ENCODE data around the gene PTPRG. TPM values are rescaled to one million over a fixed set of nuclear protein-coding genes. Genes with fewer than 3 reads are reported as not detected.

The PTPRG gene
- total RNA-seq, 2 donors from 2014 or later: 76.5 to 108 TPM

DNA sequence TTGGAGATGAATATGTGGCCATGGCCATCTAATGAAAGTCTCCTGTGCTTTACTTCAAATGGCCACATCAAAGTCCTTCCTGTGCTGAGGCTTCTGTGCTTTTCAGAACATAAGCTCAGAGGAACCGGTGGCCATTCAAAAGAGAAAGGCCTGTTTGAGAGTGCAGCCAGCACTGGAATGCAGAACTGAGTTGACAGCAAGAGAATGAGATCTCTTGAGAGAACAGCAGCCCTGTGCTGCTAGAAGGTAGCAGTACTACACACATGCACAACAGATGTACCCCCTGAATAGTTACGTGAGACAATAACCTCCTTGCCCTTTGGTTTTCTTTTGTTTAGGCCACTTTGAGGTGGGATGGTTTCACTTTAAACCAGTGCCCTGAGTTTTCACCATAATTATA, 292.5 kb downstream of the PTPRG start:
- Histone ChIP-seq H3K4me3 (ENCODE audit: low read length) (no peak overlapping the region), H3K27ac (ENCODE audit: low read depth, low read length) (no peak overlapping the region), H3K9ac (ENCODE audit: extremely low read depth, low read length, poor library complexity, severe bottlenecking) (no peak overlapping the region), H3K27me3 (ENCODE audit: control insufficient read depth, insufficient read depth, low read length, poor library complexity, severe bottlenecking) (no peaks in the 10 kb centered on the region), H3K36me3 (ENCODE audit: control insufficient read depth, insufficient read depth, low read length) (no peaks in the 10 kb centered on the region), H3K4me1 (ENCODE audit: control insufficient read depth, insufficient read depth, low read length) (no peaks in the 10 kb centered on the region), H3K9me3 (ENCODE audit: control insufficient read depth, low read length) (no peaks in the 10 kb centered on the region)
- Mint-ChIP-seq H3K4me3 (no peak overlapping the region), H3K36me3 (ENCODE audit: low read depth) (no peaks in the 10 kb centered on the region), H3K27me3 (ENCODE audit: insufficient read depth) (no peaks in the 10 kb centered on the region), H3K9me3 (no peaks in the 10 kb centered on the region), H3K27ac (peak overlapping the region; percentile 22), H3K4me1 (peaks cover 40% of the 10 kb centered on the region)
- no peak for TF ChIP-seq CTCF (conservative IDR thresholded peaks at IDR 0.05)
- DNase-seq: peak; percentile 42
- WGBS, 2 experiments (ENCODE audit: insufficient coverage in 1 of 2, insufficient read length in 1 of 2): 72% methylated on average over 2 of the region's 2 CpGs; no CpG with 5 or more reads in 1 of the 2 experiments

GRCh38 chr3:61855211-61855610, 293.8 kb downstream of the PTPRG start:
- H3K27ac Mint-ChIP-seq: no peak overlapping the region
- TF ChIP-seq CTCF (conservative IDR thresholded peaks at IDR 0.05): no peak
- H3K4me1 ChIP-seq (ENCODE audit: control insufficient read depth, insufficient read depth, low read length): no peaks in the 10 kb centered on the region
- H3K4me3 Mint-ChIP-seq: no peak overlapping the region
- no peaks in the 10 kb centered on the region for H3K9me3 Mint-ChIP-seq
- H3K9ac ChIP-seq (ENCODE audit: extremely low read depth, low read length, poor library complexity, severe bottlenecking): no peak overlapping the region
- no peaks in the 10 kb centered on the region for H3K36me3 ChIP-seq (ENCODE audit: control insufficient read depth, insufficient read depth, low read length)
- no peaks in the 10 kb centered on the region for H3K27me3 Mint-ChIP-seq (ENCODE audit: insufficient read depth)
- H3K9me3 ChIP-seq (ENCODE audit: control insufficient read depth, low read length): peaks cover 5% of the 10 kb centered on the region
- no peaks in the 10 kb centered on the region for H3K36me3 Mint-ChIP-seq (ENCODE audit: low read depth)
- no peaks in the 10 kb centered on the region for H3K27me3 ChIP-seq (ENCODE audit: control insufficient read depth, insufficient read depth, low read length, poor library complexity, severe bottlenecking)
- H3K4me1 Mint-ChIP-seq: peaks cover 37% of the 10 kb centered on the region
- H3K4me3 ChIP-seq (ENCODE audit: low read length): no peak overlapping the region
- no peak overlapping the region for H3K27ac ChIP-seq (ENCODE audit: low read depth, low read length)
- 95 to 100% methylated on average over 1 of the region's 1 CpG for WGBS, 2 experiments (ENCODE audit: insufficient coverage in 1 of 2, insufficient read length in 1 of 2)
- DNase-seq: no peak

DNA sequence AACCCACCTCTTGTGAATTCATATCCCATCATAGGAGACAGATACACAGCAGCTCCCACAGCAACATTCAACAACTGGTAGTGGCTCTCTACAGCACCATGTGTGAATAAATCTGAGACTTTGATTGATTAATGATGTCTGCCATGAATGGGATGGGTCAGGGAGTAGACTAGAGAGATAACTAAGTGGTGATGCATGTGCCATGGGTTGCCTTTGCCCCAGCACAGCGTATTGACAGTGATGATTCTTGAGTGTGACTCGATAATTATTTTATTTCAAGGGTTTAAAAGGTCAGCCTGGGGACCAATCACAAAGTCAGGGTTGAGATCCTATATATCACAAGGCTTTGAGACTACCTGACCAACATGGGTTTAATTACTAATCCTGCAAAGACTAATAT, 295.9 kb downstream of the PTPRG start:
- Histone ChIP-seq H3K36me3 (ENCODE audit: control insufficient read depth, insufficient read depth, low read length) (no peaks in the 10 kb centered on the region), H3K27ac (ENCODE audit: low read depth, low read length) (no peak overlapping the region), H3K4me3 (ENCODE audit: low read length) (no peak overlapping the region), H3K27me3 (ENCODE audit: control insufficient read depth, insufficient read depth, low read length, poor library complexity, severe bottlenecking) (no peaks in the 10 kb centered on the region), H3K9ac (ENCODE audit: extremely low read depth, low read length, poor library complexity, severe bottlenecking) (no peak overlapping the region), H3K9me3 (ENCODE audit: control insufficient read depth, low read length) (peaks cover 5% of the 10 kb centered on the region), H3K4me1 (ENCODE audit: control insufficient read depth, insufficient read depth, low read length) (peaks cover 3% of the 10 kb centered on the region)
- DNase-seq: peak; percentile 25
- no peaks in the 10 kb centered on the region for H3K27me3 Mint-ChIP-seq (ENCODE audit: insufficient read depth)
- H3K36me3 Mint-ChIP-seq (ENCODE audit: low read depth): no peaks in the 10 kb centered on the region
- peaks cover 47% of the 10 kb centered on the region for H3K4me1 Mint-ChIP-seq
- H3K27ac Mint-ChIP-seq: no peak overlapping the region
- H3K4me3 Mint-ChIP-seq: no peak overlapping the region
- no peak for TF ChIP-seq CTCF (conservative IDR thresholded peaks at IDR 0.05)
- no peaks in the 10 kb centered on the region for H3K9me3 Mint-ChIP-seq
- WGBS, 2 experiments (ENCODE audit: insufficient coverage in 1 of 2, insufficient read length in 1 of 2): 81 to 95% methylated on average over 2 of the region's 2 CpGs
